Osteocyte (in vitro differentiated cells): ENCODE measurements around the gene RAB8A. TPM values are rescaled to one million over a fixed set of nuclear protein-coding genes. Genes with fewer than 3 reads are reported as not detected.

ENCODE experiments used
- DNase-seq: peaks from one replicate; pipeline ENCODE4 v3.0.0; 2021; ENCODE audit warnings: mixed read lengths; ENCODE audit not compliant: unreplicated experiment; ENCODE audit errors: extremely low spot score
- H3K27ac Mint-ChIP-seq: one replicate; pipeline ENCODE4 v1.8.0; 2021; ENCODE audit warnings: mild to moderate bottlenecking, mixed read lengths; ENCODE audit not compliant: unreplicated experiment
- H3K27me3 Mint-ChIP-seq: one replicate; pipeline ENCODE4 v1.8.0; 2021; ENCODE audit warnings: mixed read lengths; ENCODE audit not compliant: unreplicated experiment
- H3K36me3 Mint-ChIP-seq: one replicate; pipeline ENCODE4 v1.8.0; 2021; ENCODE audit warnings: mixed read lengths; ENCODE audit not compliant: unreplicated experiment
- H3K4me1 Mint-ChIP-seq: one replicate; pipeline ENCODE4 v1.8.0; 2021; ENCODE audit warnings: mixed read lengths; ENCODE audit not compliant: unreplicated experiment
- H3K4me3 Mint-ChIP-seq: one replicate; pipeline ENCODE4 v1.8.0; 2021; ENCODE audit warnings: mild to moderate bottlenecking, moderate library complexity, mixed read lengths; ENCODE audit not compliant: unreplicated experiment
- H3K9me3 Mint-ChIP-seq: one replicate; pipeline ENCODE4 v1.8.0; 2021; ENCODE audit warnings: mixed read lengths; ENCODE audit not compliant: unreplicated experiment
- total RNA-seq: library from RNA; stranded (reverse); gene quantifications from 2 replicates; pipeline ENCODE4 v1.2.1, GENCODE V29; 2021
- TF ChIP-seq, protein P1 (sequence below): fragments of 200-600 bp; sonication (generic); IDR thresholded peaks from 2 replicates; pipeline ENCODE4 v1.5.0; 2021; ENCODE audit warnings: antibody characterized with exemption, mild to moderate bottlenecking, moderate library complexity

The RAB8A gene
- total RNA-seq, 1 donor from 2014 or later, result 61.1 TPM

DNA sequence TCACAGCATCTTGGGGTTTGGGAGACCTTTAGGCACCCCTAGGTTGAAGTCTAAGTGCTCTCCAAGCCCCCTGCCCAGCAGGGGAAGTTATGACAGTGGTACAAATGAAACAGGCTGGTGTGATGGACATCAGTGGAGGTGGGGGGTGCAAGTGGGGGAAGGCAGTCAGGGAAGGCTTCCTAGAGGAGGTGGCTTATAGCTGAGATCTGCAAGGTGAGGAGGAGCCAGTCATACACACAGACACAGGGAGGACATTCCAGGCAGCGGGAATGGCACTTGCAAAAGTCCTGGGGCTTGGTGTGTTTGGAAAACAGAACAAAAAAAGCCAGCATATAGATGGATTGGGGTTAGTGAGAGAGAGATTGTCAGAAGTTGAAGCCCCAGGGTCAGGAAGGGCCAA lies 43.4 kb downstream of the RAB8A start:
- Mint-ChIP-seq H3K27ac (no peak overlapping the region), H3K27me3 (peaks cover 11% of the 10 kb centered on the region), H3K9me3 (no peaks in the 10 kb centered on the region), H3K4me1 (peaks cover 2% of the 10 kb centered on the region), H3K36me3 (no peaks in the 10 kb centered on the region), H3K4me3 (no peak overlapping the region)
- TF ChIP-seq, protein P1, sequence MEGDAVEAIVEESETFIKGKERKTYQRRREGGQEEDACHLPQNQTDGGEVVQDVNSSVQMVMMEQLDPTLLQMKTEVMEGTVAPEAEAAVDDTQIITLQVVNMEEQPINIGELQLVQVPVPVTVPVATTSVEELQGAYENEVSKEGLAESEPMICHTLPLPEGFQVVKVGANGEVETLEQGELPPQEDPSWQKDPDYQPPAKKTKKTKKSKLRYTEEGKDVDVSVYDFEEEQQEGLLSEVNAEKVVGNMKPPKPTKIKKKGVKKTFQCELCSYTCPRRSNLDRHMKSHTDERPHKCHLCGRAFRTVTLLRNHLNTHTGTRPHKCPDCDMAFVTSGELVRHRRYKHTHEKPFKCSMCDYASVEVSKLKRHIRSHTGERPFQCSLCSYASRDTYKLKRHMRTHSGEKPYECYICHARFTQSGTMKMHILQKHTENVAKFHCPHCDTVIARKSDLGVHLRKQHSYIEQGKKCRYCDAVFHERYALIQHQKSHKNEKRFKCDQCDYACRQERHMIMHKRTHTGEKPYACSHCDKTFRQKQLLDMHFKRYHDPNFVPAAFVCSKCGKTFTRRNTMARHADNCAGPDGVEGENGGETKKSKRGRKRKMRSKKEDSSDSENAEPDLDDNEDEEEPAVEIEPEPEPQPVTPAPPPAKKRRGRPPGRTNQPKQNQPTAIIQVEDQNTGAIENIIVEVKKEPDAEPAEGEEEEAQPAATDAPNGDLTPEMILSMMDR, result no peak
- no peak for DNase-seq

DNA sequence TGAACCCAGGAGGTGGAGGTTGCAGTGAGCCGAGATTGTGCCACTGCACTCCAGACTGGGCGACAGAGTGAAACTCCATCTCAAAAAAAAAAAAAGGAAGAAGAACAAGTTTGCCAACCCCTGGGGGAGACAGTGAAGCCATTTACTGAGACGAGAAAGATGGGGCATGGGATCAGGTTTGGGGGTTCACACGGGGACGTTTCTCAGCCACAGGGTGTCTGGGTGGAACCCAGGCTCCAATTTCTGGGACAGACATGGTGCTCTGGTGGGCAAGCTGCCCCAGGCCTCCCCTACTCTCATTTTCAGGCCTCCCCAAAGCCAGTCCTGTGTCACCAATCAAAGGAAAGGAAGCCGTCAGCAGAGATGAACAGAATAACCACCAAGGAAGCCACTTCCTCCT lies 45.2 kb downstream of the RAB8A start:
- H3K27ac Mint-ChIP-seq, result no peak overlapping the region
- TF ChIP-seq, protein P1, result no peak
- no peak for DNase-seq
- no peaks in the 10 kb centered on the region for H3K36me3 Mint-ChIP-seq
- H3K4me1 Mint-ChIP-seq, result peaks cover 12% of the 10 kb centered on the region
- H3K9me3 Mint-ChIP-seq, result no peaks in the 10 kb centered on the region
- H3K4me3 Mint-ChIP-seq, result no peak overlapping the region
- H3K27me3 Mint-ChIP-seq, result peaks cover 11% of the 10 kb centered on the region

DNA sequence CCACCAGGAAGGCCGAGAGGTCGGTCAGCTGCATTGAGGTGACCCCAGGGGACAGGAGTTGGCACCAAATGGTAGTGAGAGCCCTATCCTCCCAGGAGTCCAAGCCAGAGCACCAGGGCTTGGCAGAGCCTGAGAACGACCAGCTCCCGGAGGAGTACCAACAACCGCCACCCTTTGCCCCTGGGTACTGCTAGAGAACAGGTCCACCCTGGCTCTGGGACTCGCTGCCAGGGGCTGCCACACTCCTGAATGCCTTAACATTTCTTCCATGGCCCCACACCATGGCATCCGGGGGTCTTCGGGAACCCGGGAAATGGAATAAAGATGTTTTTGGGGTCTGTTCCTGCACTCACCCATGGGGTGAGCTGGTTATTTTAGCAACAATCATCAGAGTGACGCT lies 45.9 kb downstream of the RAB8A start:
- Mint-ChIP-seq H3K4me1 (peaks cover 15% of the 10 kb centered on the region), H3K27ac (no peak overlapping the region), H3K27me3 (peaks cover 11% of the 10 kb centered on the region), H3K4me3 (no peak overlapping the region), H3K9me3 (no peaks in the 10 kb centered on the region), H3K36me3 (no peaks in the 10 kb centered on the region)
- no peak for DNase-seq
- TF ChIP-seq, protein P1, result no peak

DNA sequence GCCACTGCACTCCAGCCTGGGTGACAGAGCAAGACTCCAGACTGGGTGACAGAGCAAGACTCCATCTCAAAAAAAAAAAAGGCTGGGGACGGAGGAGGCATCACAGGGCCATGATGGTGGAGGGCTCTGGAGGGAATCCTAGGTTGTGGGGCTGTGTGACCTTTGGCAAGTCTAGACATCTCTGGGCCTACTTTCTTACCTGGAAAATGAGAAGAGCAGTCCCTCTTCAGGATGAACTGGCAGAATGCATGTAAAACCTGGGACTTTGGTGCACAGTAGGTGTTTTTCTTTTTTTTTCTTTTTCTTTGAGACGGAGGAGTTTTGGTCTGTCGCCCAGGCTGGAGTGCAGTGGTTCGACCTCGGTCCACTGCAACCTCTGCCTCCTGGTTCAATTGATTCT lies 48.0 kb downstream of the RAB8A start:
- Mint-ChIP-seq H3K27ac (no peak overlapping the region), H3K36me3 (no peaks in the 10 kb centered on the region), H3K9me3 (no peaks in the 10 kb centered on the region), H3K4me1 (peaks cover 15% of the 10 kb centered on the region), H3K27me3 (peaks cover 8% of the 10 kb centered on the region), H3K4me3 (no peak overlapping the region)
- TF ChIP-seq, protein P1, result no peak
- no peak for DNase-seq

DNA sequence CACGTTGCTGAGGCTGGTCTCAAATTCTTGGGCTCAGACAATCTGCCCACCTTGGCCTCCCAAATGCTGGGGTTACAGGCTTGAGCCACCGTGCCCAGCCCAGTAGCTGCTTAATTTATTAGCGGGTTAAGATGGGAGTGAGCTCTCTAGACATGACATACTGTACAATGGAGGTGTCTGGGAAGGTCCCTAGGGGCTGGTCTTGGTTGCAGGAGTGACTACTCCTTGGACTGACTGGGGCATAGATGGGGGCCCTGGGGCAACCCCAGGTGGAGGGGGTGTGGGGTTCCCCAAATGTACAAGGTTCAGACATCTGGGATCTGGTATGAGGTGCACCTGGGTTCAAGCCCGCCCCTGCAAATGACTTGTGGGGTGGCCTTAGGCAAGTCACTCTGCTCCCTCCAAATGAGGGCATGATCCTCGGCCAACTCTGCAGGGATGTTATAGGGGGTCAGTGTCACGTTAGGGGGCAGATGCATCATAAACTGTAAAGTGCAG lies 48.8 kb downstream of the RAB8A start:
- no peak overlapping the region for H3K4me3 Mint-ChIP-seq
- TF ChIP-seq, protein P1, result no peak
- no peaks in the 10 kb centered on the region for H3K27me3 Mint-ChIP-seq
- no peaks in the 10 kb centered on the region for H3K9me3 Mint-ChIP-seq
- no peak for DNase-seq
- no peak overlapping the region for H3K27ac Mint-ChIP-seq
- no peaks in the 10 kb centered on the region for H3K36me3 Mint-ChIP-seq
- peaks cover 15% of the 10 kb centered on the region for H3K4me1 Mint-ChIP-seq
